HL-60/S4 (cell line): ENCODE measurements around the gene ENTPD2.

Source experiments
- in situ Hi-C: fragments of 300-500 bp; cut with MboI; formaldehyde crosslinking; loops from 2 replicates; pipeline ENCODE4 v1.14.3; 2022; ENCODE audit warnings: low sequenced_read_pairs

The ENTPD2 gene

GRCh38 chr9:137053944-137054931 lies at the start of gene ENTPD2:
ENTPD2 (minus strand) TSS chr9:137054061; CDS start chr9:137053997, 64 bp downstream.
- in situ Hi-C loops: no loop called here

- in situ Hi-C loops: no loop called here
Observed at GRCh38 chr9:137103206-137103999, 49.5 kb upstream of the ENTPD2 start.

GRCh38 chr9:137099231-137099630 lies 45.4 kb upstream of the ENTPD2 start:
- in situ Hi-C loops: no loop called here

- in situ Hi-C loops: no loop called here
Observed at GRCh38 chr9:137097761-137098462, 44.1 kb upstream of the ENTPD2 start.

- in situ Hi-C loops: no loop called here
Observed at GRCh38 chr9:137096785-137097546, 43.1 kb upstream of the ENTPD2 start.

GRCh38 chr9:137095664-137096517 lies 42.0 kb upstream of the ENTPD2 start:
- in situ Hi-C loops: no loop called here

- in situ Hi-C loops: no loop called here
Observed at GRCh38 chr9:137089232-137089947, 35.5 kb upstream of the ENTPD2 start.

GRCh38 chr9:137088121-137088520 lies 34.3 kb upstream of the ENTPD2 start:
- in situ Hi-C loops: no loop called here

GRCh38 chr9:137087409-137087925 lies 33.6 kb upstream of the ENTPD2 start:
- in situ Hi-C loops: no loop called here

GRCh38 chr9:137086531-137087408 lies 32.9 kb upstream of the ENTPD2 start, which contains the start of gene MAN1B1:
MAN1B1 (plus strand) TSS chr9:137086985; CDS start chr9:137087000, 15 bp downstream.
- in situ Hi-C loops: no loop called here

GRCh38 chr9:137085920-137086530 lies 32.2 kb upstream of the ENTPD2 start:
- in situ Hi-C loops: no loop called here

GRCh38 chr9:137084526-137084925 lies 30.7 kb upstream of the ENTPD2 start:
- in situ Hi-C loops: no loop called here

GRCh38 chr9:137083394-137084004 lies 29.6 kb upstream of the ENTPD2 start:
- in situ Hi-C loops: no loop called here

GRCh38 chr9:137082925-137083290 lies 29.0 kb upstream of the ENTPD2 start:
- in situ Hi-C loops: no loop called here

GRCh38 chr9:137082222-137082924 lies 28.5 kb upstream of the ENTPD2 start:
- in situ Hi-C loops: no loop called here
